ENCODE results near the gene RBM47. TPM values are rescaled to one million over a fixed set of nuclear protein-coding genes. Genes with fewer than 3 reads are reported as not detected.
"Not testable (repeated sequence)": the region's sequence is repeated elsewhere in the genome, so short reads cannot be mapped to it uniquely, and the experiment has no call there.

RBM47 gene
- total RNA-seq, 1 experiment from 2014 or later = 7.0 TPM

GRCh38 chr4:40412388-40412787 lies 217.3 kb downstream of the RBM47 start:
- DNase-seq (ENCODE audit: low read depth) = no peak

DNA sequence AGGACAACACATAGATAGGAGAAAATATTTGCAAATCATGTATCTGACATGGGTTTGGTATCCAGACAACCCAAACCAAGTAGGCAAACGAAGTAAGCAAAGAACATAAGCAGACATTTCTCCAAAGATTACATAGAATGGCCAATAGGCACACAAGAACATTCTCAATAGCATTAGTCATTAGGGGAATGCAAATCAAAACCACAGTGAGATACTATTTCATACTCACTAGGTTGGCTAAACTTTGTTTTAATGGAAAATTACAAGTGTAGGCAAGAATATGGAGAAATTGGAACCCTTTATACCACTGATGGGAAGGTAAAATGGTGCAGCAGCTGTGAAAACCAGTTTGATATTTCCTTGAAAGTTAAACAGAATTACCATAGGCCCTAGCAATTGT lies 219.8 kb downstream of the RBM47 start:
- DNase-seq (ENCODE audit: low read depth) = peak; percentile 78

DNA sequence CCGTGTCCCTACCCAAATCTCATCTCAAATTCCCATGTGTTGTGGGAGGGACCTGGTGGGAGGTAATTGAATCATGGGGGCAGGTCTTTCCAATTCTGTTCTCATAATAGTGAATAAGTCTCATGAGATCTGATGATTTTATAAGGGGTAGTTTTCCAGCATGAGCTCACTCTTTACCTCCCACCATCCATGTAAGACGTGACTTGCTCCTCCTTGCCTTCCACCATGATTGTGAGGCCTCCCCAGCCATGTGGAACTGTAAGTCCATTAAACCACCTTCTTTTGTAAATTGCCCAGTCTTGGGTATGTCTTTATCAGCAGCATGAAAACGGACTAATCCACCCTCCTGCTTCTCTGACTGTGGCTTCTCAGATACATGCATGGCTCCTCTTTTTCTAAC lies 222.2 kb downstream of the RBM47 start:
- not testable (repeated sequence) for DNase-seq (ENCODE audit: low read depth)

DNA sequence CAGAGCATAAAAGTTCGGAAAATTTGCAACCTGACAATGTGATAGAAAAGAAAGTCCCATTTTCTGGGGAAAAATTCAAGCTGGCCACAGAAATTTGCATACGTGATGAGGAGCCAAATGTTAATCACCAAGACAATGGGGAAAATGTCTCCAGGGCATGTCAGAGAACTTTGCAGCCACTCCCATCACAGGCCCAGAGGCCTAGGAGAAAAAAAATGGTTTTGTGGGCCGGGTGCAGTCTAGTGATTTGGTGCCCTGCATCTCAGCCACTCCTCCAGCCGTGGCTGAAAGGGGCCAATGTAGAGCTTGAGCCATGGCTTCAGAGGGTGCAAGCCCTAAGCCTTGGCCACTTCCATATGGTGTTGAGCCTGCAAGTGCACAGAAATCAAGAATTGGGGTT lies 223.3 kb downstream of the RBM47 start:
- peak; percentile 37 for DNase-seq (ENCODE audit: low read depth)

DNA sequence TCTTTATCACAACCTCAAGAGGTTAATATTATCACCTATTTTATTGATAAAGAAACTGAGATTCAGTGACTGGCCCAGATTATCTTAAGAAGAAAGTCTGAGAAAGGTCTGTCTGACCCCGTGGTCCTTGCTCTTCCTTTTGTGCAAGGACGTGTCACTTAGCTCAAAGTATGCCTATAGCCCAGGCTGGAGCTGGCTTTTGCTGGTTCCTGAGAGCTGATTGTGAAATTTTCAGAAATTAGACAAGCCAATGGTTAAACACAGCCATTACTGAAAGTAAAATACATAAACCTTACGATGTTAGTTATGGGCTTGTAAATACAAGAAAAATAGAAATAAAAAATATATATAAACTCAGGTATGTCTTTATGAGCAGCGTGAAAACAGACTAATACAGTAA lies 224.5 kb downstream of the RBM47 start:
- DNase-seq (ENCODE audit: low read depth) = no peak

- DNase-seq (ENCODE audit: low read depth) = no peak
These were observed 226.6 kb downstream of the RBM47 start for GRCh38 chr4:40403081-40403480.

- DNase-seq (ENCODE audit: low read depth) = no peak
These were observed 227.1 kb downstream of the RBM47 start for GRCh38 chr4:40402556-40402955.

GRCh38 chr4:40401631-40402030 lies 228.0 kb downstream of the RBM47 start:
- DNase-seq (ENCODE audit: low read depth) = peak; percentile 70

GRCh38 chr4:40401096-40401495 lies 228.6 kb downstream of the RBM47 start:
- DNase-seq (ENCODE audit: low read depth) = no peak

DNA sequence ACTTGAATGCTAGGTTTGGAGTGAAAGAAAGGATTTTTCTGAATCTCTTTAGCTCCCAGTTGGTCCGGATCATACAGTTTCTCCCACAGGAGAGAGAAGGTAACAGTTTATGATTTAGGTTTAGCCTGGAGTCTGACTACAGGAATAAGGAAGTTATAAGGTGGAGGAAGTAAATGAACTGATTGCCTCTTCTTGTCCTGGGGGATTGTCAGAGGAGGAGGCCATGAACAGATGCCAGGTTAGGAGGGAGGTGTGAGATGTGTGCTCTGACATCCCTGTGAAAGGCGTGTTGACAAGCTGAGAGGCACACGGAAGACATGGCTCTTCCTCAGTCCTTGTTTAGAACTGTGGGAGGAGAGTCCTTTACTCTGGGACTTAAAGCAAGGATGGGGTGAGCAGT lies 230.1 kb downstream of the RBM47 start:
- DNase-seq (ENCODE audit: low read depth) = no peak

- no peak for DNase-seq (ENCODE audit: low read depth)
These were observed 233.5 kb downstream of the RBM47 start for GRCh38 chr4:40395908-40396793.

- DNase-seq (ENCODE audit: low read depth) = no peak
These were observed 234.3 kb downstream of the RBM47 start for GRCh38 chr4:40395166-40395900.

- no peak for DNase-seq (ENCODE audit: low read depth)
These were observed 235.4 kb downstream of the RBM47 start for GRCh38 chr4:40394236-40394635.

- not testable (repeated sequence) for DNase-seq (ENCODE audit: low read depth)
These were observed 237.4 kb downstream of the RBM47 start for GRCh38 chr4:40392241-40392640.

- DNase-seq (ENCODE audit: low read depth) = no peak
These were observed 239.7 kb downstream of the RBM47 start for GRCh38 chr4:40389986-40390385.

- no peak for DNase-seq (ENCODE audit: low read depth)
These were observed 241.4 kb downstream of the RBM47 start for GRCh38 chr4:40388239-40388638.

DNA sequence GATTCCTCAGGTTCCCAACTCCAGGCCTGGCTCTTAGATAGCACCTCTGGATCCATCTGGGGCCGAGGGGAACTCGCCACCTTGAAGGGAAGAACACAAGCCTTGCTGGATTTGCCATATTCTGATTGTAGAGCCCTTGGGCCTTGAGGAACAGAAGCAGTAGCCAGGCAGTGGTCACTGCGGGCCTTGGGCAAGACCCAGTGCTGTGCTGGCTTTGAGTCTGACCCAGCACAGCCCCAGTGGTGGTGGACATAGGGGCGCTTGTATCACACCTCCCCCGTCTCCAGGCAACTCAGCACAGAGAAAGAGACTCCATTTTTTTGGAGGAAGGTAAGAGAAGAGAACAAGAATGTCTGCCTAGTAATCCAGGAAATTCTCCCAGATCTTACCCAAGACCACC lies 249.0 kb downstream of the RBM47 start:
- DNase-seq (ENCODE audit: low read depth) = no peak

DNA sequence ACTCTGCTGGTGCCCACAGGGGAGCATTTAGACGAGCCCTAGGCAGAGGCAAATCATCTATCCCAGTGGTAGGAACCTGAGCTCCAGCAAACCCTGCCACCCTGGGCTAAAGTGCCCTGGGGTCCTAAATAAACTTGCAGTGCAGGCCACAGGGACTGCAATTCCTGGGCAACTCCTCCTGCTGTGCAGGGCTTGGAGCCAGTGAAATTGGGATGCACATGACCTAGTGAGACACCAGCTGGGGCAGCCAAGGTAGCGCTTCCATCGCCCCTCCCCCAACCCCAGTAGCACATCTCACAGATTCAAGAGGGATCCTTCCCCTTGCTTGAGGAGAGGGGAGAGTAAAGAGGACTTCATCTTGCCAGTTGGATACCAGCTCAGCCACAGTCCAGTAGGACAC lies 250.4 kb downstream of the RBM47 start:
- DNase-seq (ENCODE audit: low read depth) = no peak

- no peak for DNase-seq (ENCODE audit: low read depth)
These were observed 251.0 kb downstream of the RBM47 start for GRCh38 chr4:40378619-40379018.

GRCh38 chr4:40377512-40378365 lies 251.9 kb downstream of the RBM47 start:
- DNase-seq (ENCODE audit: low read depth) = peak; percentile 23

- DNase-seq (ENCODE audit: low read depth) = no peak
These were observed 254.0 kb downstream of the RBM47 start for GRCh38 chr4:40375620-40376019.

- no peak for DNase-seq (ENCODE audit: low read depth)
These were observed 254.6 kb downstream of the RBM47 start for GRCh38 chr4:40375095-40375494.

Measured in RPMI7951 (cell line).